Liver (tissue), 9 donors: ENCODE data around the gene TIGD7. TPM values are rescaled to one million over a fixed set of nuclear protein-coding genes. Genes with fewer than 3 reads are reported as not detected.

ENCODE experiments used
- DNase-seq: peaks from one replicate; pipeline ENCODE4 v3.0.0-alpha.2; 2017; ENCODE audit warnings: low spot score
- H3K27ac ChIP-seq, 2 donors: one replicate each; pipeline ENCODE4 v1.7.0; 2013; ENCODE audit warnings: inconsistent platforms in 2 of 2, low read length in 2 of 2, control low read depth in 1 of 2, low read depth in 1 of 2, mild to moderate bottlenecking in 1 of 2
- H3K27me3 ChIP-seq, 4 donors: one replicate each; pipeline versions ENCODE4 v1.6.1 to v1.7.0; 2013; ENCODE audit warnings: low read length in 3 of 4, inconsistent platforms in 1 of 4, mild to moderate bottlenecking in 1 of 4, moderate library complexity in 1 of 4; ENCODE audit not compliant: control insufficient read depth in 4 of 4, insufficient read depth in 4 of 4
- H3K36me3 ChIP-seq, 4 donors: one replicate each; pipeline versions ENCODE4 v1.6.1 to v1.7.0; 2013; ENCODE audit warnings: low read length in 3 of 4, mild to moderate bottlenecking in 3 of 4, low read depth in 1 of 4, moderate library complexity in 1 of 4; ENCODE audit not compliant: control insufficient read depth in 4 of 4, insufficient read depth in 3 of 4
- H3K4me1 ChIP-seq, 4 donors: one replicate each; pipeline versions ENCODE4 v1.6.1 to v1.7.0; 2013; ENCODE audit warnings: low read length in 3 of 4, mild to moderate bottlenecking in 3 of 4, moderate library complexity in 1 of 4; ENCODE audit not compliant: control insufficient read depth in 4 of 4, insufficient read depth in 4 of 4
- H3K4me3 ChIP-seq, 3 donors: one replicate each; pipeline versions ENCODE4 v1.6.1 to v1.7.0; 2013; ENCODE audit warnings: low read length in 3 of 3, control low read depth in 1 of 3, low read depth in 1 of 3, mild to moderate bottlenecking in 1 of 3
- H3K9ac ChIP-seq, 2 donors: one replicate each; pipeline ENCODE4 v1.7.0; 2013; ENCODE audit warnings: low read length in 2 of 2, mild to moderate bottlenecking in 2 of 2, moderate library complexity in 2 of 2, control low read depth in 1 of 2, low read depth in 1 of 2
- H3K9me3 ChIP-seq, 4 donors: one replicate each; pipeline versions ENCODE4 v1.6.1 to v1.7.0; 2013; ENCODE audit warnings: low read length in 3 of 4; ENCODE audit not compliant: control insufficient read depth in 4 of 4
- ATF3 ChIP-seq: IDR thresholded peaks from 2 replicates; pipeline ENCODE4 v1.6.1; 2016; ENCODE audit warnings: antibody characterized with exemption
- EGR1 ChIP-seq, 2 donors: IDR thresholded peaks; 2 replicates each; pipeline ENCODE4 v1.6.1; 2016 to 2018; ENCODE audit warnings: antibody characterized with exemption in 2 of 2, low read depth in 2 of 2
- FOXA1 ChIP-seq: IDR thresholded peaks from 2 replicates; pipeline ENCODE4 v1.6.1; 2016; ENCODE audit warnings: antibody characterized with exemption
- FOXA2 ChIP-seq: IDR thresholded peaks from 2 replicates; pipeline ENCODE4 v1.6.1; 2016; ENCODE audit warnings: antibody characterized with exemption
- JUND ChIP-seq, 2 donors: IDR thresholded peaks; 2 replicates each; pipeline ENCODE4 v1.6.1; 2016; ENCODE audit warnings: antibody characterized with exemption in 2 of 2
- MAX ChIP-seq: IDR thresholded peaks from 2 replicates; pipeline ENCODE4 v1.6.1; 2016; ENCODE audit warnings: antibody characterized with exemption
- NR2F2 ChIP-seq: IDR thresholded peaks from 2 replicates; pipeline ENCODE4 v1.6.1; 2016; ENCODE audit warnings: antibody characterized with exemption
- RAD21 ChIP-seq, 2 donors: IDR thresholded peaks; 2 replicates each; pipeline ENCODE4 v1.6.1; 2016; ENCODE audit warnings: antibody characterized with exemption in 2 of 2, mild to moderate bottlenecking in 2 of 2
- REST ChIP-seq: IDR thresholded peaks from 2 replicates; pipeline ENCODE4 v1.6.1; 2016; ENCODE audit warnings: antibody characterized with exemption, mild to moderate bottlenecking
- RXRA ChIP-seq, 2 donors: IDR thresholded peaks; 2 replicates each; pipeline ENCODE4 v1.6.1; 2017 to 2018; ENCODE audit warnings: antibody characterized with exemption in 2 of 2, mild to moderate bottlenecking in 1 of 2
- SP1 ChIP-seq: IDR thresholded peaks from 2 replicates; pipeline ENCODE4 v1.6.1; 2018; ENCODE audit warnings: antibody characterized with exemption, mild to moderate bottlenecking
- TAF1 ChIP-seq: conservative IDR thresholded peaks from 2 replicates; pipeline ENCODE4 v1.6.1; 2016; ENCODE audit warnings: antibody characterized with exemption, mild to moderate bottlenecking
- YY1 ChIP-seq: IDR thresholded peaks from 2 replicates; pipeline ENCODE4 v1.6.1; 2016; ENCODE audit warnings: antibody characterized with exemption, mild to moderate bottlenecking
- ZBTB33 ChIP-seq: IDR thresholded peaks from 2 replicates; pipeline ENCODE4 v1.6.1; 2016; ENCODE audit warnings: antibody characterized with exemption
- WGBS: extraction: QIAGEN DNeasy Blood & Tissue Kit; methylation state at CpG from one replicate; pipeline ENCODE4 v1.1.7; 2013; 5-methylcytosine and 5-hydroxymethylcytosine counted together
- polyA plus RNA-seq, 2 donors: library from polyadenylated mRNA; stranded (reverse) in 1 of 2; unstranded in 1 of 2; fragments of 200-250 nt in 1 of 2; fragments of >200 nt in 1 of 2; fragmentation: Nextera tagmentation in 1 of 2; extraction: Ambion mirVana in 1 of 2; gene quantifications; one replicate each; pipeline versions ENCODE4 v1.2.1 to v1.2.3, GENCODE V29; 2013 to 2015
- total RNA-seq, 2 donors: library from RNA; depleted of rRNA; stranded (reverse); fragments of >200 nt; gene quantifications; one replicate each; pipeline ENCODE4 v1.2.3, GENCODE V29; 2014
- donor health status: healthy.
- donor health status: healthy.
- donor health status: healthy.
- donor health status: healthy.
- donor health status: healthy.

TIGD7 gene
- total and polyA plus RNA-seq, 4 donors: 0.58 to 2.6 (median 1.3) TPM

GRCh38 chr16:3321816-3322215 lies 16.6 kb upstream of the TIGD7 start:
- peaks cover 48 to 69% (median 64%) of the 10 kb centered on the region in 4 donors for H3K9me3 ChIP-seq
- H3K9ac ChIP-seq: no peak overlapping the region
- peak overlapping the region in 1 of 3 donors; percentile 14 for H3K4me3 ChIP-seq
- H3K27me3 ChIP-seq: no peaks in the 10 kb centered on the region
- WGBS: 52% methylated on average over 2 of the region's 2 CpGs
- H3K27ac ChIP-seq: no peak overlapping the region
- no peaks in the 10 kb centered on the region for H3K4me1 ChIP-seq
- TF ChIP-seq TAF1 (no peak), NR2F2 (no peak), RAD21 (IDR thresholded peaks at IDR 0.05) (no peak), MAX (no peak), FOXA2 (no peak), REST (no peak), RXRA (IDR thresholded peaks at IDR 0.05) (no peak), SP1 (no peak)
- H3K36me3 ChIP-seq: peaks cover 6 to 20% (median 15%) of the 10 kb centered on the region in 4 donors
- DNase-seq: no peak

- Histone ChIP-seq H3K4me1 (no peaks in the 10 kb centered on the region), H3K4me3 (peak overlapping the region in 2 of 3 donors; percentile 48 to 79), H3K27ac (no peak overlapping the region), H3K36me3 (peaks cover 9 to 57% (median 51%) of the 10 kb centered on the region in 4 donors), H3K27me3 (no peaks in the 10 kb centered on the region), H3K9ac (no peak overlapping the region), H3K9me3 (peaks cover 66 to 95% (median 83%) of the 10 kb centered on the region in 4 donors)
- 97% methylated on average over 3 of the region's 3 CpGs for WGBS
- no peak for DNase-seq
- TF ChIP-seq RXRA (IDR thresholded peaks at IDR 0.05) (no peak), ZBTB33 (peak; percentile 26)
These were observed 12.2 kb upstream of the TIGD7 start for GRCh38 chr16:3317315-3317999.

GRCh38 chr16:3311496-3311895 lies 6.3 kb upstream of the TIGD7 start:
- Histone ChIP-seq H3K27ac (no peak overlapping the region), H3K4me1 (no peaks in the 10 kb centered on the region), H3K4me3 (peak overlapping the region in 2 of 3 donors; percentile 44 to 59), H3K9me3 (peaks cover 62 to 81% (median 70%) of the 10 kb centered on the region in 4 donors), H3K9ac (no peak overlapping the region), H3K27me3 (no peaks in the 10 kb centered on the region), H3K36me3 (peaks cover 12 to 68% (median 60%) of the 10 kb centered on the region in 4 donors)
- WGBS: 97% methylated on average over 4 of the region's 4 CpGs
- TF ChIP-seq JUND (IDR thresholded peaks at IDR 0.05): no peak
- TF ChIP-seq ATF3: no peak
- TF ChIP-seq MAX: no peak
- TF ChIP-seq EGR1 (IDR thresholded peaks at IDR 0.05; ENCODE audit: low read depth in 2 of 2): no peak
- TF ChIP-seq YY1: no peak
- TF ChIP-seq FOXA1: no peak
- no peak for TF ChIP-seq NR2F2
- no peak for DNase-seq
